Measurements from ENCODE around the gene MYO16.

- TF ChIP-seq CTCF (IDR thresholded peaks at IDR 0.05) (no peak), POLR2A (IDR thresholded peaks at IDR 0.05) (no peak), POLR2AphosphoS5 (IDR thresholded peaks at IDR 0.05; ENCODE audit: insufficient read depth in 1 of 2, low read depth in 1 of 2) (no peak)
Observed at GRCh38 chr13:108741930-108742329, 112.5 kb downstream of the MYO16 start.
